OCI-LY3 (cell line): Measurements from ENCODE around the gene MIF4GD.
"Not testable (repeated sequence)": the region's sequence is repeated elsewhere in the genome, so short reads cannot be mapped to it uniquely, and the experiment has no call there.

Experiments used
- H2AFZ ChIP-seq: fragments of 200-600, 300-600 bp; shearing (Covaris generic); 2 replicates; pipeline ENCODE4 v1.6.0; 2014; ENCODE audit warnings: antibody characterized with exemption, low read depth, low read length
- H3K27ac ChIP-seq: fragments of 200-600, 300-600 bp; sonication (generic); 2 replicates; pipeline ENCODE4 v1.5.1; 2014; ENCODE audit warnings: mild to moderate bottlenecking, low read length, moderate library complexity, mixed read lengths
- H3K27me3 ChIP-seq: fragments of 200-600, 300-600 bp; sonication (generic); 2 replicates; pipeline ENCODE4 v1.6.1; 2014; ENCODE audit warnings: low read depth, low read length, mixed read lengths
- H3K36me3 ChIP-seq: fragments of 200-600, 300-600 bp; sonication (generic); replicated peaks from 2 replicates; pipeline ENCODE3; 2014; ENCODE audit warnings: low read depth, low read length, mixed read lengths
- H3K4me1 ChIP-seq: fragments of 300-600, 200-600 bp; sonication (generic); 2 replicates; pipeline ENCODE4 v1.6.1; 2014; ENCODE audit warnings: low read length, mixed read lengths
- H3K4me2 ChIP-seq: fragments of 200-600, 300-600 bp; sonication (generic); 2 replicates; pipeline ENCODE4 v1.6.1; 2014; ENCODE audit warnings: low read length, mixed read lengths
- H3K4me3 ChIP-seq: fragments of 300-600, 200-600 bp; sonication (generic); 2 replicates; pipeline ENCODE4 v1.5.1; 2014; ENCODE audit warnings: antibody characterized with exemption, mild to moderate bottlenecking, low read length, moderate library complexity
- H3K79me2 ChIP-seq: fragments of 300-600, 200-600 bp; shearing (Covaris generic); 2 replicates; pipeline ENCODE4 v1.6.1; 2014; ENCODE audit warnings: mild to moderate bottlenecking, low read length, mixed read lengths
- H3K9ac ChIP-seq: fragments of 300-600, 200-600 bp; shearing (Covaris generic); 2 replicates; pipeline ENCODE4 v1.6.0; 2014; ENCODE audit warnings: mild to moderate bottlenecking, low read length, moderate library complexity
- H3K9me3 ChIP-seq: fragments of 200-600, 300-600 bp; shearing (Covaris generic); 2 replicates; pipeline ENCODE4 v1.6.1; 2014; ENCODE audit warnings: low read length, mixed read lengths; ENCODE audit not compliant: insufficient read depth
- H4K20me1 ChIP-seq: fragments of 200-600, 300-600 bp; sonication (generic); 2 replicates; pipeline ENCODE4 v1.6.1; 2016; ENCODE audit warnings: low read length, mixed read lengths; ENCODE audit not compliant: insufficient read depth
- CTCF ChIP-seq: fragments of 200-600, 300-600 bp; sonication (generic); IDR thresholded peaks from 2 replicates; pipeline ENCODE4 v1.5.1; 2014; ENCODE audit warnings: antibody characterized with exemption, low read length, low read depth
- EZH2phosphoT487 ChIP-seq: fragments of 200-600 bp; shearing (Covaris generic); IDR thresholded peaks from 2 replicates; pipeline ENCODE4 v1.6.1; 2018; ENCODE audit warnings: antibody characterized with exemption, mixed run types, low read depth

Gene MIF4GD

GRCh38 chr17:75301049-75301448 is 30.0 kb upstream of the MIF4GD start:
- Histone ChIP-seq H2AFZ (no peak overlapping the region), H3K9ac (no peak overlapping the region), H3K9me3 (no peaks in the 10 kb centered on the region), H3K27me3 (no peaks in the 10 kb centered on the region), H3K4me2 (no peak overlapping the region), H3K79me2 (no peaks in the 10 kb centered on the region), H3K4me3 (no peak overlapping the region), H3K27ac (no peak overlapping the region), H4K20me1 (no peaks in the 10 kb centered on the region), H3K4me1 (peaks cover 29% of the 10 kb centered on the region), H3K36me3 (no peaks in the 10 kb centered on the region)
- no peak for TF ChIP-seq CTCF
- no peak for TF ChIP-seq EZH2phosphoT487

- Histone ChIP-seq H3K4me1 (peaks cover 35% of the 10 kb centered on the region), H3K79me2 (no peaks in the 10 kb centered on the region), H3K36me3 (no peaks in the 10 kb centered on the region), H3K27ac (no peak overlapping the region), H3K9me3 (no peaks in the 10 kb centered on the region), H2AFZ (no peak overlapping the region), H4K20me1 (no peaks in the 10 kb centered on the region), H3K27me3 (no peaks in the 10 kb centered on the region), H3K9ac (no peak overlapping the region), H3K4me2 (no peak overlapping the region), H3K4me3 (no peak overlapping the region)
- no peak for TF ChIP-seq CTCF
- TF ChIP-seq EZH2phosphoT487 = no peak
Observed at GRCh38 chr17:75300280-75300679, 29.2 kb upstream of the MIF4GD start.

GRCh38 chr17:75295201-75296158 is 24.4 kb upstream of the MIF4GD start:
- TF ChIP-seq EZH2phosphoT487 (no peak), CTCF (no peak)
- H3K27ac ChIP-seq = peak overlapping the region; percentile 99
- H3K9ac ChIP-seq = peak overlapping the region; percentile 94

GRCh38 chr17:75292810-75293448 is 21.9 kb upstream of the MIF4GD start:
- Histone ChIP-seq H3K4me1 (peaks cover 57% of the 10 kb centered on the region), H3K79me2 (peaks cover 13% of the 10 kb centered on the region)
- H3K4me3 ChIP-seq, H3K27ac ChIP-seq, H2AFZ ChIP-seq, H3K9me3 ChIP-seq, H3K4me2 ChIP-seq, H3K9ac ChIP-seq, H3K27me3 ChIP-seq, H3K36me3 ChIP-seq, H4K20me1 ChIP-seq: not testable (repeated sequence)

More at GRCh38 chr17:75295201-75296158, 24.4 kb upstream of the MIF4GD start:
- no peaks in the 10 kb centered on the region for H3K9me3 ChIP-seq
- H3K36me3 ChIP-seq = no peaks in the 10 kb centered on the region
- H3K27me3 ChIP-seq = no peaks in the 10 kb centered on the region
- H2AFZ ChIP-seq = no peak overlapping the region
- no peaks in the 10 kb centered on the region for H4K20me1 ChIP-seq
- H3K79me2 ChIP-seq = no peaks in the 10 kb centered on the region
- peak overlapping the region; percentile 76 for H3K4me2 ChIP-seq
- H3K4me1 ChIP-seq = peaks cover 63% of the 10 kb centered on the region
- peak overlapping the region; percentile 59 for H3K4me3 ChIP-seq
